Stimulated activated CD4-positive, alpha-beta T cell treated with anti-CD3 and anti-CD28 coated beads, TNF-alpha, amount 100 ng/mL, for 4 hours (primary cell): ENCODE data around the gene GJA9.

Source experiments
- DNase-seq, 3 experiments: peaks; one replicate each; pipeline ENCODE4 v3.0.0-alpha.2; 2020; ENCODE audit warnings: low read depth in 3 of 3

The GJA9 gene

GRCh38 chr1:38831731-38832369 lies 49.5 kb downstream of the GJA9 start:
- DNase-seq = no peak

- no peak for DNase-seq
Measured at GRCh38 chr1:38829368-38829767, 52.0 kb downstream of the GJA9 start.

- DNase-seq = no peak
Measured at GRCh38 chr1:38827318-38827717, 54.1 kb downstream of the GJA9 start.

- DNase-seq = no peak
Measured at GRCh38 chr1:38826886-38827285, 54.5 kb downstream of the GJA9 start.

GRCh38 chr1:38826262-38826661 lies 55.1 kb downstream of the GJA9 start:
- DNase-seq = no peak
